NOMO-1 (cell line): ENCODE results near the gene COL7A1.

Experiments used
- DNase-seq, 2 experiments: peaks; one replicate each; lab custom pipeline; 2025; ENCODE audit not compliant: unreplicated experiment in 2 of 2; lab: John Stamatoyannopoulos, UW

The COL7A1 gene

DNA sequence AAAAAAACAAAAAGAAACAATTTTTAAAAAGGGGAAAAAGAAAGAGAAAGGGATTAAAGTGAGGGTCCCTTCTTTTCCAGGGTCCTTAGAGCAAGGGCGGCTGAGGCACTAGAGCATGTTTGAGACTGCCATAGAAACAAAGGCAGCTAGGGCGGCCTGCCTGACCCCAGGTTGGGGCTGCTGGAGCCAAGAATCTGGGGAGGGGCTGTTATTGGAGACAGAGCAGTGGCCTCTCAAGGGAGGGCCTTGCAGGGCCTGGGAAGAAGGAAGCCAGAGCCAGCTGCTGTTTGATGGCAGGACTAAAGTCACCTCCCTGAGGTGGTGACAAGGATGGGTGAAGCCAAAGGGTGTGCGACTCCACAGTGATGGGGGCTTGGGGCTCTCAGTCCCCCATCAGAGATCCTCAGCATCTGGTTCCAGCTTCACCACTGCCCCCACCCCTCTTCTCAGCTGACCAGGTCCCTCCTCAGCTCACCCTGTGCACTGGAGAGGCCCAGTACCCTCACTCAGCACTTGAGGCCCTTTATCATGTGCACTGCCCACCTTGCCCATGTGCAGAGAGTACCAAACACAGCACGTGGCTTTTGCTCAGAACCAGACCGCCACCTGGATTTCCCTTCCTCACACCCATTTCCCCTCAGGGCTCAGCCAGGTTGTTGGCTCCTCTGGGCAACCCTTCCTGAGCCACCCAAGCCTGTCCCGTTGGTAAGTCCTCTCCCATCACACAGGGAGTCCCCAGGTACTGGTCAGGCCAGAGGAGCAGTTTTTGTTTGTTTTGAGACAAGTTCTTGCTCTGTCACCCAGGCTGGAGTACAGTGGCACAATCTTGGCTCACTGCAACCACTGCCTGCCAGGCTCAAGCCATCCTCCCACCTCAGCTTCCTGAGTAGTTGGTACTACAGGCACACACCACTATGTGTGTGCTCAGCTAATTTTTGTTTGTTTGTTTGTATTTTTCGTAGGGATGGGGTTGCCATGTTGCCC lies 24.7 kb upstream of the COL7A1 start:
- no peak for DNase-seq

DNA sequence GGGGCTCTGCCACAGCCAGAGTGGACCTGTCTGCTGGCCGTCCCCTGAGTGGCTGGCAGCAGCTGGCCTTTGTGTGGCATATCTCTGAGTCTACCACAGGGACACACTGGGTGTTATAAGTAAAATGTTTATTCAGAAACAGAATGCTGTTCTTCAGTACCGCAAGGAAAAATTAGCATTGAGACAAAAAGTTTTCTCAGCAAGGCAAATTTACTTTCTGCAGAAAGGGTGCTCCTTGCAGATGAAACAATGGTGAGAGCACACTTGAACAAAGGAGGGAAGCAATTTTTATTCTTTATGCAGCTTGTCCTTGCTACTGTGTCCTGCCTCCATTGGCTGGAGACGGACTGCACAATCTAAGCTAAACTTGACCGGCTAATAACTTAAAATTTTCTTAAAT lies 22.4 kb upstream of the COL7A1 start:
- DNase-seq: no peak

DNA sequence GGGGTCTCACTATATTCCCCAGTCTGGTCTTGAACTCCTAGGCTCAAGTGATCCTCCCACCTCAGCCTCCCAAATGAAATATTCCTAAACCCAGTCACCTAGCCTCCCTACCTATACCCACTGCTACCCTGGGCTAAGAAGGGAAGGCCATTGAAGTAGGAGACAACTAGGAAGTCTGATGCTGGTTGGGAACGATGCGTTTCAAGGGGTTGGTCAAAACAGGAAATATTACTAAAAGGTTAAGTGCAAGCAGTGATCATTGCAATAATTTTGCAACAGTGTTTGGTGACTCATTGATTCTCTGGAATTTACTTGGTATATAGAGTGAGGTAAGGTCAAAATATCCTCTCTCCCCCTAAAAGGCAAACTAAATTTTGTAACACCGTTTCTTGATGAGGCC lies 18.9 kb upstream of the COL7A1 start:
- peak; percentile 74 to 90 for DNase-seq

DNA sequence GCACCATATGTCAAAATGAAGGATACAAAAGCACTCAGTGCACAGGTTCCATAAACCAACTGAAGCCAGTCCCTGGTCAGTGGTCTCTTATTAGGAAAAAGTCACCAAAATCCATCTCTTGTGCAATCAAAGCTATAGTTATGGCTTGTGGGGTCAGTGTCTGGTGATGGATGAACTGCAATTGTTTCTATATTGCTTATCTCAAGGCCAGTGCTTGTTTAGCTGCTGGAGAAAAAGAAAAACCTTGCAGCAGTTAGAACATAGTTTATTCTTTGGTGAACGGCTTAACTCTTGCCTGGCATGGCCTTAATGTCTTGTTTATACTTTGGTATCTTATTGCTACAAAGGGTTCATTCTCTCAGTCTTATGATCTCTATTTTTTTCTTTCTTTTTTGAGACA lies 17.2 kb upstream of the COL7A1 start:
- no peak for DNase-seq

DNA sequence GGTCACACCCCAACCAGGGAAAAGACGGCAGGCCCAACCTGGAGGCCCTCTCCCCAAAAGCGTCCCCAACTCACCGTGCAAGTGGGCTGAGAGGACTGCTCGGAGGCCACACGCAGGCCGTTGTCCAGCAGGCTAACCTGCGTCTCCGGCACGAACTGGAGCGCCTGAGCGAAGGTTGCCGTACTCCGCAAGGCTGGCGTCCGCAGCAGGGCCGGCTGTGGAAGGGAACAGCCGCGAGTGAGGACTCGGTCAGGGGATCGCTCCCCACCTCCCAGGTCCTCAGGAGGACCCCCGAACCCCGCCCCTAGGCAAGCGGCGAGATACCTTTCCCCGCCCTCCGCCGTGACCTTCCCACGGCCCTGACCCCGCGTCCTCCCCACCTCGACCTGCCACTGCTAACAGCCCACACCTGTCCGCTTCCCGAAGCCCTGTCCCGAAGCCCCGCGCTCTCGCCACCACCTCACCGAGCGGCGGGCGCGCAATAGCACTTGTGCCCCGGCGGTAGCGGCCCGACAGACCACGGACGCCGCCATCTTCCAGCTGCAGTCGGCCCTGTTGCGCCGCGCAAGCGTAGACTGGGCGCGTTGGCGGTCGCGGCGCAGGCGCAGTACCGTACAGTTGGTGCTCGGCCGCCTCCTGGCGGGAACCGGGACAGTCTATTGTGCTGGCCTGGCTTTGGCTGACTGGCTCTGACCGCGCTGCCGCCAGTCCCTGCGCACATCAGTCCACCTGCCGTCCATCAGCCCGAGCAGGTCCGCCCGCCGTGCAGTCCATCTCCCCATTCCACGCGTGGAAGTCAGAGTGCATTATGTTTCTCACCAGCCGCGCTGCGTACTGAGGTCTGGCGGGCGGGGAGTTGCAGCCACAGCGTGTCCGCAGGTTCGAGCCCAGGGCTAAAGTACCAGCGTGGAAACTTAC lies 14.2 kb upstream of the COL7A1 start, which contains the start of gene UQCRC1:
Gene UQCRC1 (minus strand): TSS at position 559 of the 918 bp plus-strand sequence. CDS start 26 bp downstream, at position 533.
- DNase-seq: peak; percentile 89 to 94

DNA sequence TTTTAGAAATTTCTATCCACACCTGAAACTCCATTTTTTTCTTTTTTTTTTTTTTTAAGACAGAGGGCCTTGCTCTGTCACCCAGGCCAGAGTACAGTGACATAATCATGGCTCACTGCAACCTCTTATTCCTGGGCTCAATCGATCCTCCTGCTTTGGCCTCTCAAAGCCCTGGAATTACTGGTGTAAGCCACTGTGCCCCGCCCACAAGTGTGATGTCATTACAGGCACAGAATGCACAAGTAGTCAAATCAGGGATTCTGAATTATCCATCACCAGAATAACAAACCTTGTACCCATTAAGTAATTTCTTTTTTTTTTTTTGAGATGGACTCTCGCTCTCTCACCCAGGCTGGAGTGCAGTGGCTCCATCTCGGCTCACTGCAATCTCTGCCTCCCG lies 12.4 kb upstream of the COL7A1 start:
- DNase-seq: no peak

DNA sequence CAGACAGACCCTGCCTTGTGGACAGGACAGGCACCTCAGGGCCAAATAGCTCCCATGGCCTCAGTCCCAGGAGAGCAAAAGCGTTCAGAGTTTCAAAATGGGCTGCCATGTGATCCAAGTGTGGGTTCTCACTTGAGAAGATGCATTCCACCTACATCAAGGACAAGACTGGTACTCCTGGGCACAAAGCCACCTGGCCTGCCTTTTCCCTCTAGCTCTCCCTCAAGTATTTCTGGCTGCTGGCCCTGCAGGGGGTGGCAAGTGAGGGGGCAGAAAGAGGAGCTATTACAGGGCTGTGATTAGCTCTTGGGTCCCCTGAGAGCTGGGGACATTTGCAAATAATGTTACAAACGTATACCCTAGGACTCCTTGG lies 6.5 kb upstream of the COL7A1 start:
- DNase-seq: no peak

DNA sequence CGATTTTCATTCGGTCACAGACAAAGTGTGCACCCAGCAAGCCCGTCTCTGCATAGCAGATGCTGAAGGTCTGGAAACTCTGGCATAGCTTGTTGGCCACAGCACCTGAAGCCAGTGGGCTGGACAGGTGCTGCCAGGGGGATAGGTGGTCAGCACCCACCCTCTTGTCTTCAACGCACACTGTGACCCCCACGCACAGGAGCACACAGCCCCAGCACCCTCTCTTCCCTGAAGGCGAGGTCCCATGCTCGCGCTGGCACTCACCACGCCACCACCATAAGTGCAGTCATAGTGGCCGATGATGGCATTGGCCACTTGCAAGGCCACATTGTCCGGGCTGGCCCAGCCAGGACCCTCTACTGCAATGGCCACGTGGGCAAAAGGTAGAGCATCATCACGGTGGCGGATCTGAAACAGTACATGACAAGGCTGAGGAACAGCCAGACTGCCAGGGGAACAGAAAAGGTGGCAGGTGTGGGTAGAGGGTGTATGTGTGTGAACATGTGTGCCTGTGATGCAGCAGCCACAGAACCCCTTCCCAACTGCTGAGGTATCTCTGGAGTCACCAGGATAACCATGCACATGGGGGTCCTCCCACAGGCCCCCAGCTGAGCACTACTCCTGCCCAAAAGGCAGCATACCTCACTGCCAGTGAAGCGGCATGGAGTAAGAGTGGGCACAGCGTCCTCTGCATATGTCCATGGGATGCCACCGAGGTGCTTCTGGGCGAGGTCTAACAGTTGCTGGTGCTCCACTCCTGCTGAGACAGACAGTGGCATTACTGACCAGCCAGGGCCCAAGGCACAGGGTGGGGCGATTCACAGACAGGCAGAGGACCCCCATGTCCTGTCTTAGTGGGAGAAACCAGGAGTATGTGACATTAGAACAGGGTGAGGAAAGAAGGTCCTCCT lies 5.8 kb upstream of the COL7A1 start:
- no peak for DNase-seq

DNA sequence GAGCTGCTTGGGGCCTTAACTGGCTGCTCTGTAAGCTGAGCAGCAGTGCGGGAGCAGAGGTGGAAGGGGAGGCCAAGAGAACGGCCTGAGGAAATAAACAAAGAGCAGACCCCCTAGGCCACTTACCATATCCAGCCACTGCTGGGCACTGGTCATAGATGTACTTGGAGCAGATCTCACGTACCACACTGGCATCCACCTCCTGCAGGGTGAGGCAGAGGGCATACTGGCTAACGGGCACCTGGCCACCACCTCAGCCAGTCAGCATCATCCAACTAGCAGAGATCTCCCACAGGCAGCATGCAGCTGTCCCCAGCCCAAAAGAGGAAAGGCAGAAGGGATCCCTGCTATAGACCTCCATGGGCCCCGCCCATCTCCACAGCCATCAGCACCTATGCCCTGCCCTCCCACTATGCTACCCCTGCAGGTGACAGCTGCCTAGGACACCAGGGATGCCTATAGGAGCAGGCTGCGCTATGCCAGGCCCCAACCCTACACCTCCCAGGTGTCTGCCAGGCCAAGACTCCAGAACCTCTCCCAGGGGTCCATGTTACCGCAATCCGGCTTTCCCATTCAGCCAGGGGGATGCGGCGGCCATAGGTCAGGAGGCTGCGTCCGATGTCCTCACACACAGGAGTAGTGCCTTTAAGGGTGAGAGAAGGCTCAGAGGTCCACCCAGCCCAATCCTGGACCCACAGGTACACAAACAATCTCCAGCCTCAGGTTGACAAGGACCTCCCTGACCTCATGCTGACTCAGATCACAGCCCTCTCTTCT lies 4.6 kb upstream of the COL7A1 start:
- DNase-seq: no peak

DNA sequence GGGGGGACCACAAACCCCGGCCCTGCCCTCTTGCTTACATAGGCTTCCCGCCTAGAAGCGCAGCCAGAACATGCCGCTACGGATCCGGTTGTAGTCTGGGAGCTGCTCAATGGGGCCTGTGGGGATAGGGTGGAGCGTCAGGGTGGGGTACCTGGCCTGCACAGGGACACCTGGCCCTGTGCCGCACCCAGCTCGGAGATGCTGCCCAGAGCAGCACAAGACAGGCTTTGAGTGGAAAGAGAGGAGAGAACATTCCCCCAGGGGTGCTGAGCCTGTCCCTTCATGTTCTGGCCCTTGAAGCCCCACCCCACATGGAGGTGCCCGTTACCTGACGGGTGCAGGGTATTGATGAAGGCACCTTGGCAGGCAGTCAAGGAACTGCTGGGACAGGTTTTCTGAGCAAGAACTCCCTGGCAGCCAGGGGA lies 4.0 kb upstream of the COL7A1 start:
- no peak for DNase-seq

DNA sequence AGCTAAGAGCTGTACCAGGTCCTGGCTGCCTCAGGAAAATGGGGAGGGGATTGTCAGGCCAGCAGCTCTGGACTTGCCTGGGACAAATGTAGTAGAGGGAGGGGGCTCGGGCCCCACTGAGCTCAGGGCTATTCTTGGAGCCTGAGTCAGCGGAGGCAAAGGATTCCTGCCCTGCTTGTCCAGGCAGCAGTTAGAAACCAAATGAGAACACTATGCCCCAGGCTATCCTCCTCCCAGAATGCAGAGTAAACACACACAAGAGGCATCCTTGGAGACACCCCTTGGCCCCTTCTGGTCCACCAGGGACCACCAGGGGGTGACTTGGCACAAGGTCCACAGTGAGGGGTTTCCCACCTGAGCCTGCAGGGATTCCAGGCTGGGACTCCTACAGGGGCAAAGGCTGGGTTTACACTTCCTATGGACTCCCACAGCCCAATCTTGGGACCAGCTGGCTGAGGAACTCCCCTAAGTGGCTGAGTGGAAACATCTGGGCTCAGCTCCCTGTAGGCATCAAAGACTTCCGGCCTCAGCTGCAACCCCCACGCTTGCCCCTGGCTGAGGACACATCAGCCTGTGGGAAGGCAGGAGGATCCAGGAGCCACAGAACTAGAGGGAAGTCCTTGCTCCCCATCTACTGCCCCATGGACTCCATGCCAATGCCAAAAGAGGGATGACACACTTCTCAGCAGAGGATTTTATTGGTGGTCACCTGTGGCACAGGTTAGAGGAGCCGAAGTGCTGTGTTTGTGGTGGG lies 3.4 kb upstream of the COL7A1 start:
- DNase-seq: no peak

DNA sequence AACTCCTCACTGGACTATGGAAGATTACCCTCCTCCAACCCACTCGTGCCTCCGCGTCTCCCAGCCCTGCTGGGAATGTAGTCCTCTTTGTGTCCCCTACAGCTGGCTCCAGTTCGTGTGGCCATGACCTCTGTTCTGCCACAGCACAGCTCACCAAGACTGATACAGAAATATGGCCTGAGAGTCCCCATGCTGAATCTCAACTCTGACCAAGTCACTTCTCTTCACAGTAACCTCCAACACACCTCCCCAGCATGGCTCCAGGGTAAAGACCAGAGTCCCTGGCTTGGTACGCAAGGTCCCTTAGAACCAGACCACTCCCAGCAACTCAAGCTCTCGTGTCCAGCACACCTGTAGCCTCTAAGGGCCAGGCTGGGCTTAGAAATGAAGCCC lies 2.3 kb upstream of the COL7A1 start:
- DNase-seq: no peak

DNA sequence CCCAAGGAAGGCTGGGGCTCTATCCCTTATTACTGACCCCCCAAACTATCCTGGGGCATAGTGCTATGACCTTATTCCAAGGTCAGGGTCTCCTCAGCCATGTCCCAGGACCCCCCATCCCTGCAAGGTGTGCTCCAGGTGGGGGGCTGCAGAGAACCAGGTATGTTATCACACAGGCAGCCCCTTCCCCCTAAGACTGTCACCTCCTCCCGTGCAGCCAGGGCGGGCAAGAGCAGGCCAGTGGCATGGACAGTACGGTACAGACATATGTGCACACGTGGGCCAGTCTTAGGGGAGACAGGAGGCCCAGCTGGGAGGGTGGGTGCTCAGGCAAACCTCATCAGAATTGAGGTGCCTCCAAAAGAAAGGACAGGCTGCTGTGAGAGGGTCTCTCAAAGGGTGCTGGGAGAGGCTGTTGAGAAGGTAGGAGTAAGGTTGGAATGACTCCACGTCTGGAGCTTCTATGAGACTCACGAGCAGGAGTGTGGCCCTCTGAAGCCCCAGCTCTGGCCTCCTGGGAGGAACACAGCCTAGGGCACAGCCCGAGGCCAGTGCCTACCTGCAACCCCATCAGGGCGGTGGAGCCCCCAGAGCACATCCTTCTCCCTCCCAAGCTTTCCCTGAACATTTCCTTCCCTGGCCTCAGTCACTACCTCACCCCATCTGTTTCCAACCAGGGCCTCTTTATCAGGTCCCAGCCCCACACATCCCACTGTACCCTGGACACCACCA lies 1.7 kb upstream of the COL7A1 start:
- no peak for DNase-seq

DNA sequence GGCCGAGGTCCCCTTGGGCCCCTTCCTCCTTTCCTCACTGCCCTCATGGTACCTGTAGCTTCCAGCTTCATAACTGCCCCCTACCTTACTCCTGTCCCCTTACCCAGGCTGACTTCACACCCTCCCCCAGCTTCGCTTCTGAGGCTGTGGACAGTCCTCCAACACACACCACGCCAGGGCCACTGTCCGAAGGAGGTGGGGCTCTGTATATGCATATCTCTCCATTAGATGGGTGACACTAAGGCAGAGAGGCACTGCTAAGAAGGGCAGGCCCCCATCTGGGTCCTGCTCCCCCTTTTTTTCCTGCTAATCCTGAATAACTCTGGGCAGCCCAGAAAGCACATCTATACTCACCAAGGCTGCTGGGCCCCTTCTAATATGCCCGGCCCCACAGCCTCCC lies 1.0 kb upstream of the COL7A1 start:
- DNase-seq: no peak

DNA sequence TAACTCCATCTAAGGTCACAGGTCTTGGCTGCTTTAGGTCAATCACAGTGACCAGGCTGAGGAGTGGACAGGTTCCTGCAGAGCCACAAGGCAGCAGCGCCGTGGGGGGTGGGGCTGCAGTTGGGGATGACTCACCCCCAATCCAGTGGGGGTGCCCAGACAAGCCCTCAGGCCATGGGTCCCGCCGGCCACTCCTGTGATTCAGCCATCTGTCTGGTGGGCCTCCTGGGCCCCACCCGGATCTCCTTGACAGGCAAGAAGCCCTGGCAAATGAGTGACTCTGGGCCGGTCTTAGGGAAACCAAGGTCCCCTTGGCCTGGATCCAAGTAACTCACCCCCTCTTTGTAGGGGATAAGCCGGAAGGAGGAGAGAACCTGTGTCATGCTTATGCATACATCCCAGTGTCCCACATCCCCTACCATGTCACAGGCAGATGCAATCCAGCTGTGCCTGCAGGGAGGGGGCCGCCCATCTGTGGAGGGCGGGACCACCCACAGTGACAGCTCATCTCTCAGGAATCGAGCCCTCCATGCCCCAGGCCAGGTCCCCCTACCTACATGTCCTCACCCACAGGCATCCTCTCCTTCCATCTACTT lies 495 bp upstream of the COL7A1 start:
- no peak for DNase-seq

DNA sequence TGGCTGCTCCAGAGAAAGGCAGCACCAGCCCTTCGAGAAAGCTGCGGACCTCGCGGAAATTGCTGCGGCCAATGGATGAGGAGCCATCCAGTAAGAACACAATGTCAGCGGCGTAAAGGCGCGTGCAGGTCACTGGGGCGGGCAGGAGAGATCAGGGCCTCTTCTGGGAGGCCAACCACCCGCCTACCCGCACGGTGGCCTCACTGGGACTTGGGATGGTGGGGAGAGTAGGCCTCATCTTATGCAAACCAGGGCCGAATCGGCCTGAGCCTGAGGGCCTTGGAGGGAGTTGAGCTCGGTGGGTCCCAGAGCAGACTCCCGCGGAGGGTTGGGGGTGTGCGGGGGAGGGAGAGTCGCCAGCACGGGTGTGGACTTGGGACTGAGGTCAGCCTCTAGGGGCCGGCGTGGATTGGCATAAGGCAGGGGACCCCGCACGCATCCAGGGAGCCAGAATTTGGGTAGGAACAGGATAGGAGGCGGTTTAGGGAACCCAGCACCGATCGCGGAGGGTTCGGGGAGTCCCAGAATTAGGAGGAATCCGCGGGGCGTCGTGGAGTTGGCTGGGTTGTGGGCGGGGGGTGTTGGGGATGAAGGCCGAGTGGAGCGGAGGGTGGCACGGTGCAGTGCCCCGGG lies 596 bp downstream of the COL7A1 start:
- no peak for DNase-seq

DNA sequence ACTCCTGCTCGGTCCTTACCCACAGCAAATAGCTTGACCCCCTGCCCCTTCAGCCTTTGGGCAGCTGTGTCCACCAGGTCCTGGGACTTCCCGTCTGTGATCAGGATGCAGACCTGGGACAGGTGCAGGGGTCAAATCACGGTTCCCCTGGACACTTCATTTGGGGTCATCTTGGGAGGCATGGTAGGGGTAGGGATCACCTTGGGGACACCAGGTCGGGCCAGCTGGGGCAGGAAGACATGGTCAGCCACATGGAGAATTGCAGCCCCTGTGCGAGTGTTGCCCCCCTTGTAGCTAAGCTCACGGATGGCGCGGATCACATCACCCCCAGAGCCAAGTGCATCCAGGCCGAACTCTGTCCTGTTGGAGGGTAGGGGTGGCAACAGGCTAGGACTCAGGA lies 1.8 kb downstream of the COL7A1 start:
- DNase-seq: no peak
